NCI-H2107 treated with DMSO at 0.1 percent for 48 hours (cell line): ENCODE results near the gene EPB41L5.
"Not testable (repeated sequence)": the region's sequence is repeated elsewhere in the genome, so short reads cannot be mapped to it uniquely, and the experiment has no call there.

Experiments
- DNase-seq: peaks from one replicate; lab custom pipeline; 2025; ENCODE audit not compliant: unreplicated experiment; lab: John Stamatoyannopoulos, UW

The EPB41L5 gene

GRCh38 chr2:120140866-120141265, 128.0 kb downstream of the EPB41L5 start:
- DNase-seq, result no peak

GRCh38 chr2:120141300-120142069, 128.6 kb downstream of the EPB41L5 start:
- no peak for DNase-seq

- no peak for DNase-seq
These were observed 129.8 kb downstream of the EPB41L5 start for GRCh38 chr2:120142528-120143219.

- DNase-seq, result no peak
These were observed 135.4 kb downstream of the EPB41L5 start for GRCh38 chr2:120148229-120148628.

- DNase-seq, result no peak
These were observed 135.8 kb downstream of the EPB41L5 start for GRCh38 chr2:120148669-120149068.

- DNase-seq, result no peak
These were observed 136.5 kb downstream of the EPB41L5 start for GRCh38 chr2:120149406-120149805.

GRCh38 chr2:120150040-120150482, 137.2 kb downstream of the EPB41L5 start:
- no peak for DNase-seq

- no peak for DNase-seq
These were observed 142.4 kb downstream of the EPB41L5 start for GRCh38 chr2:120155308-120155707.

- not testable (repeated sequence) for DNase-seq
These were observed 145.8 kb downstream of the EPB41L5 start for GRCh38 chr2:120158658-120159057.

GRCh38 chr2:120161190-120161589, 148.3 kb downstream of the EPB41L5 start:
- DNase-seq, result no peak

GRCh38 chr2:120162716-120163115, 149.8 kb downstream of the EPB41L5 start:
- DNase-seq, result no peak

- no peak for DNase-seq
These were observed 154.4 kb downstream of the EPB41L5 start for GRCh38 chr2:120167272-120167671.

GRCh38 chr2:120169020-120169419, 156.1 kb downstream of the EPB41L5 start:
- DNase-seq, result no peak

GRCh38 chr2:120174963-120175581, 162.2 kb downstream of the EPB41L5 start:
- DNase-seq, result peak; percentile 56

GRCh38 chr2:120176526-120176925, 163.6 kb downstream of the EPB41L5 start:
- no peak for DNase-seq

GRCh38 chr2:120177001-120177621, 164.2 kb downstream of the EPB41L5 start:
- DNase-seq, result no peak

GRCh38 chr2:120177973-120178372, 165.1 kb downstream of the EPB41L5 start:
- no peak for DNase-seq

- DNase-seq, result no peak
These were observed 166.5 kb downstream of the EPB41L5 start for GRCh38 chr2:120179396-120179795.

GRCh38 chr2:120180066-120180465, 167.2 kb downstream of the EPB41L5 start:
- no peak for DNase-seq

- no peak for DNase-seq
These were observed 169.2 kb downstream of the EPB41L5 start for GRCh38 chr2:120182019-120182560.

GRCh38 chr2:120189189-120189588, 176.3 kb downstream of the EPB41L5 start:
- no peak for DNase-seq
